HCT116 (cell line): ENCODE results near the gene SESN3. TPM values are rescaled to one million over a fixed set of nuclear protein-coding genes. Genes with fewer than 3 reads are reported as not detected.

Experiments used
- ATAC-seq: fragments of 200-7000 bp; cut with Tn5 transposase; 2 replicates; pipeline ENCODE4 v1.9.1; 2020; ENCODE audit warnings: mild to moderate bottlenecking, moderate library complexity
- BruUV-seq: library from RNA; stranded (reverse); fragments of 400-500 nt; replicated peaks from 2 replicates; lab custom pipeline; 2021; lab: Mats Ljungman, UMichigan
- CTCF ChIA-PET: fragments of 300-600 bp; sonication (Branson Sonifier 250); formaldehyde crosslinking; loops from one replicate; lab custom pipeline; 2021; ENCODE audit warnings: antibody characterized with exemption; lab: Charles Lee
- POLR2A ChIA-PET: fragments of 300-600, 350-600 bp; sonication (Branson Sonifier 250); formaldehyde crosslinking; loops from one replicate; lab custom pipeline; 2021; ENCODE audit warnings: antibody characterized with exemption; lab: Charles Lee
- RAD21 ChIA-PET, 2 experiments: fragments of 300-600 bp; sonication (Branson Sonifier 250); formaldehyde crosslinking; loops; one replicate each; lab custom pipeline; 2023; ENCODE audit warnings: low total read pairs in 2 of 2; ENCODE audit not compliant: uncharacterized antibody in 2 of 2, unreplicated experiment in 2 of 2, low non-redundant PET in 1 of 2; lab: Charles Lee
- DNase-seq: peaks from one replicate; pipeline ENCODE4 v3.0.0-alpha.2; 2010; ENCODE audit warnings: low read depth, low spot score
- H2AFZ ChIP-seq: fragments of 200-600 bp; shearing (Covaris generic), sonication (generic); 2 replicates; pipeline ENCODE4 v1.6.1; 2017; ENCODE audit warnings: low read depth, mixed run types, mixed read lengths, antibody characterized with exemption, low read length; ENCODE audit not compliant: poor library complexity, severe bottlenecking
- H3K27ac ChIP-seq: 2 replicates; pipeline ENCODE4 v1.5.1; 2012; ENCODE audit warnings: low read depth, low read length
- H3K27me3 ChIP-seq: fragments of 200-600 bp; sonication (generic); 2 replicates; pipeline ENCODE4 v1.6.1; 2016; ENCODE audit warnings: mixed run types, low read length, mixed read lengths; ENCODE audit not compliant: insufficient read depth
- H3K36me3 ChIP-seq, 2 experiments: fragments of 200-500 bp in 1 of 2; fragments of 200-600 bp in 1 of 2; sonication (Bioruptor generic) in 1 of 2; sonication (generic) in 1 of 2; 2 replicates each; pipeline versions ENCODE4 v1.5.1 to v1.6.1; 2014 to 2016; ENCODE audit warnings: low read length in 2 of 2, inconsistent platforms in 1 of 2, mixed read lengths in 1 of 2, mixed run types in 1 of 2; ENCODE audit not compliant: insufficient read depth in 2 of 2, control insufficient read depth in 1 of 2
- H3K4me1 ChIP-seq, 2 experiments: fragments of 200-600 bp in 1 of 2; sonication (generic) in 1 of 2; 2 replicates each; pipeline versions ENCODE4 v1.5.1 to v1.6.1; 2012 to 2017; ENCODE audit warnings: low read length in 2 of 2, inconsistent platforms in 1 of 2, mild to moderate bottlenecking in 1 of 2, mixed read lengths in 1 of 2, mixed run types in 1 of 2, moderate library complexity in 1 of 2; ENCODE audit not compliant: insufficient read depth in 2 of 2, control insufficient read depth in 1 of 2
- H3K4me2 ChIP-seq: fragments of 200-600 bp; sonication (generic); 2 replicates; pipeline ENCODE4 v1.6.1; 2017; ENCODE audit warnings: mixed run types, low read length, mixed read lengths
- H3K4me3 ChIP-seq, 2 experiments: fragments of 200-600 bp in 1 of 2; sonication (generic) in 1 of 2; replicated peaks in 1 of 2; 2 replicates each; pipeline ENCODE4 v1.5.1; 2011 to 2016; ENCODE audit warnings: low read length in 2 of 2, control low read depth in 1 of 2, low read depth in 1 of 2, mild to moderate bottlenecking in 1 of 2, mixed read lengths in 1 of 2, mixed run types in 1 of 2
- H3K79me2 ChIP-seq: fragments of 200-600 bp; sonication (generic); 2 replicates; pipeline ENCODE4 v1.6.1; 2017; ENCODE audit warnings: mild to moderate bottlenecking, mixed run types, low read length, moderate library complexity, mixed read lengths; ENCODE audit not compliant: insufficient read depth
- H3K9ac ChIP-seq: fragments of 200-600 bp; sonication (generic); 2 replicates; pipeline ENCODE4 v1.6.1; 2016; ENCODE audit warnings: low read length, mixed read lengths
- H3K9me2 ChIP-seq: fragments of 200-600 bp; sonication (generic), shearing (Covaris generic); 2 replicates; pipeline ENCODE4 v1.6.1; 2017; ENCODE audit warnings: mixed run types, mild to moderate bottlenecking, moderate library complexity; ENCODE audit not compliant: insufficient read depth
- H3K9me3 ChIP-seq, 2 experiments: fragments of 200-500 bp in 1 of 2; fragments of 200-600 bp in 1 of 2; sonication (Bioruptor generic) in 1 of 2; sonication (generic) in 1 of 2; 2 replicates each; pipeline ENCODE4 v1.6.1; 2014 to 2017; ENCODE audit warnings: low read length in 2 of 2, mixed read lengths in 2 of 2, inconsistent platforms in 1 of 2, low read depth in 1 of 2, mild to moderate bottlenecking in 1 of 2, mixed run types in 1 of 2, moderate library complexity in 1 of 2; ENCODE audit not compliant: control insufficient read depth in 1 of 2, insufficient read depth in 1 of 2
- H4K20me1 ChIP-seq: fragments of 200-600 bp; sonication (generic), shearing (Covaris generic); 2 replicates; pipeline ENCODE4 v1.6.1; 2017; ENCODE audit warnings: mixed run types, mild to moderate bottlenecking, moderate library complexity; ENCODE audit not compliant: insufficient read depth
- CBX3 ChIP-seq: IDR thresholded peaks from 2 replicates; pipeline ENCODE4 v1.6.1; 2012; ENCODE audit warnings: low read depth
- CTCF ChIP-seq, 3 experiments: fragments of 200-600 bp in 1 of 3; sonication (generic) in 1 of 3; IDR thresholded peaks in 2 of 3; conservative IDR thresholded peaks in 1 of 3; 2 replicates each; pipeline ENCODE4 v1.5.1; 2012 to 2017; ENCODE audit warnings: low read depth in 2 of 3, low read length in 2 of 3, antibody characterized with exemption in 1 of 3, borderline replicate concordance in 1 of 3, control low read depth in 1 of 3, mild to moderate bottlenecking in 1 of 3, mixed read lengths in 1 of 3, mixed run types in 1 of 3, moderate library complexity in 1 of 3; ENCODE audit not compliant: insufficient read depth in 1 of 3
- EGR1 ChIP-seq: IDR thresholded peaks from 2 replicates; pipeline ENCODE4 v1.6.1; 2012; ENCODE audit warnings: low read depth
- JUND ChIP-seq: IDR thresholded peaks from 2 replicates; pipeline ENCODE4 v1.6.1; 2012
- POLR2A ChIP-seq: IDR thresholded peaks from 2 replicates; pipeline ENCODE4 v1.7.0; 2011; ENCODE audit warnings: borderline replicate concordance; ENCODE audit not compliant: insufficient read depth, insufficient read length; ENCODE audit errors: extremely low read depth
- POLR2AphosphoS5 ChIP-seq: IDR thresholded peaks from 2 replicates; pipeline ENCODE4 v1.6.1; 2011; ENCODE audit warnings: mild to moderate bottlenecking, low read depth, low read length, moderate library complexity
- RAD21 ChIP-seq: IDR thresholded peaks from 2 replicates; pipeline ENCODE4 v1.6.1; 2012; ENCODE audit warnings: low read depth, mild to moderate bottlenecking
- REST ChIP-seq: IDR thresholded peaks from 2 replicates; pipeline ENCODE4 v1.6.1; 2012; ENCODE audit warnings: low read depth
- SP1 ChIP-seq: IDR thresholded peaks from 2 replicates; pipeline ENCODE4 v1.6.1; 2012; ENCODE audit warnings: low read depth
- ZFX ChIP-seq: fragments of 450-650 bp; IDR thresholded peaks from 2 replicates; pipeline ENCODE4 v1.6.1; 2017
- intact Hi-C: fragments of 100-400 bp; cut with micrococcal nuclease; formaldehyde crosslinking; loops from 2 replicates; pipeline ENCODE4 v1.10.0; 2022
- total RNA-seq: library from RNA; stranded (reverse); gene quantifications from one replicate; pipeline ENCODE4 v1.2.1, GENCODE V29; 2021; ENCODE audit not compliant: unreplicated experiment

SESN3 gene
- total RNA-seq, 1 experiment from 2014 or later, result 4.2 TPM

DNA sequence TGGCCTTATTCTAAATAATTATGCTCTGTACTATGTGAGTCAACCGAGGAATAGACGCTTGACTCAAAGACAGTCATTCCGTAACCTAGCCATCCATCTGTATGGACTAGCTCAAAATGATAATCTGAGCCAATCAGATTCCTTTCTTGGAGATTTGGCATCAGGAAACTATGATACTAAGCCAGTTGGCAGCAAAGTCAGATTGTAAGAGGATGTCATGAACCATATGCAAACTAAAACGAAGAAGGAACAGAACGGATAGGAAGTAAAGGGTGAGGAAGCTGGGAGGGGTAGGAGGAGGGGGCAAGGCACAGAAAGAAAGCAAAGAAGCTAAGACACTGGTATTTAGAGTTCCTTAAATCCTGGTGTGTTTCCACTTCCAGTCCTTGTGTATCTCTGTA is 10.7 kb upstream of the SESN3 start (continued):
- TF ChIP-seq CTCF (IDR thresholded peaks at IDR 0.05 in 2 of 3, conservative IDR thresholded peaks at IDR 0.05 in 1 of 3; ENCODE audit: borderline replicate concordance in 1 of 3, insufficient read depth in 1 of 3, low read depth in 2 of 3, low read length in 2 of 3) (no peak), REST (no peak), POLR2A (no peak)

GRCh38 chr11:95239871-95240649 is 9.1 kb upstream of the SESN3 start:
- no peak for DNase-seq
- H3K9me2 ChIP-seq, result no peaks in the 10 kb centered on the region
- ChIA-PET POLR2A (no interaction called here), CTCF (no interaction called here), RAD21 (no interaction called here)
- no peaks in the 10 kb centered on the region for H3K9me3 ChIP-seq
- H3K4me3 ChIP-seq, result no peak overlapping the region
- no peaks in the 10 kb centered on the region for H3K27me3 ChIP-seq
- intact Hi-C loops, result no loop called here
- no peak overlapping the region for H3K27ac ChIP-seq
- no peak for ATAC-seq
- H3K9ac ChIP-seq, result no peak overlapping the region
- H3K79me2 ChIP-seq, result no peaks in the 10 kb centered on the region
- TF ChIP-seq EGR1 (no peak), SP1 (no peak), ZFX (no peak), JUND (no peak), RAD21 (no peak), CBX3 (no peak), POLR2AphosphoS5 (no peak), REST (no peak)
- no peaks in the 10 kb centered on the region for H3K36me3 ChIP-seq
- no peak overlapping the region for H3K4me2 ChIP-seq
- no peaks in the 10 kb centered on the region for H3K4me1 ChIP-seq
- no peaks in the 10 kb centered on the region for H4K20me1 ChIP-seq
- no peak overlapping the region for H2AFZ ChIP-seq
- no TSS peak for BruUV-seq
